HTERT RPE-1 (cell line): ENCODE data around the gene LPAR5.

Source experiments
- in situ Hi-C: fragments of 300-500 bp; cut with MboI; formaldehyde crosslinking; loops from 4 replicates; pipeline ENCODE4 v1.14.3; 2020; ENCODE audit warnings: low sequenced_read_pairs

The LPAR5 gene

GRCh38 chr12:6635856-6636531, at the start of gene LPAR5:
LPAR5 (minus strand) TSS chr12:6635959; CDS start chr12:6621248, 14,711 bp downstream.
- in situ Hi-C loops = no loop called here

DNA sequence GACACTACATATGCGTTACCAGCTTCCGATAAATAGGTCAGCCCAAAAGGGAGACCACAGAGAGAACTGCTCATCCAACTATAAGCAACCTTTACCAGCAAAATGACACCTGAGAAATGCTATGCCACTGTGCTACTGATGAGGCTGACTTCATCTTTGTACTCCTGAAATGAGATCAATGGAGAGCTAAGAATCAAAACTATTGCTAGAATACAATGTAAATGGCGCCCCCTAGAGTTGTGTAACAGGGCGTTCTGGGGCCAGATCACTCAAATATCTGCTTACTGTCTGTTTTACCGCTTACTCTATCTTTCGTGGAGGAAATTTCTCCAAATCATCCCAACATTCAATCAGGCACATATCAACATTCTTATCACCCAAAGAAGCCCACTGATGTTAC, 48.9 kb upstream of the LPAR5 start:
- in situ Hi-C loops = no loop called here

GRCh38 chr12:6676962-6677361, 41.2 kb upstream of the LPAR5 start:
- in situ Hi-C loops = no loop called here

- in situ Hi-C loops = no loop called here
Measured at GRCh38 chr12:6672143-6672542, 36.4 kb upstream of the LPAR5 start.

DNA sequence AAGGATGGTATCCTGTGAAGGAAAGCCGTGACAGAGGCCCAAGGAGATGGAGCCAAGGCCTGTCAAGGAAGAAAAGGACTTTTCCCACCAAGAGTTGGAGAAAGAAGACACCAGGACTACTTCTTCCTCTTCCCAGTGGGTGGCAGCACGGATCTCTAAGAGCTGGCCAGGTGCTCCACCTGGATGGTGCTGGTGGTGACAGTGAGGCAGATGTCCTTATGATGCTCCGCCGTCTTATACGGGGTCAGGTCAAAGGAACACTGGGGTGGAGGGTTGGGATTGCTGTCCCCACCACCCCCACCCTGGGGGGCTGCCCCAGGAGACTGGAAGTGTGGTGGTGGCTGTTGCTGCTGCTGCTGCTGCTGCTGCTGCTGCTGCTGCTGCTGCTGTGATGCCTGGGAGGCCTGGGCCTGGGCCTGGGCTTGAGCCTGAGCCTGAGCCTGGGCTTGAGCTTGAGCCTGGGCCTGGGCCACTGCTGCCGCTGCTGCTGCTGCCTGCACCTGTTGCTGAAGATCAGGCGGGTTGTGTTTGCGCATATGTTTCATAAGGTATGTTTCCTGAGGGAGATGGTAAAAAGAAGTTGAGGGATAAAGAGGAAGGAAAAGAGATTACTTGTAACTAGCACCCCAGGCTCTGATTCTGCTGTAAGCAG, 31.9 kb upstream of the LPAR5 start:
- in situ Hi-C loops = no loop called here

GRCh38 chr12:6666211-6666610, 30.5 kb upstream of the LPAR5 start:
- in situ Hi-C loops = no loop called here

DNA sequence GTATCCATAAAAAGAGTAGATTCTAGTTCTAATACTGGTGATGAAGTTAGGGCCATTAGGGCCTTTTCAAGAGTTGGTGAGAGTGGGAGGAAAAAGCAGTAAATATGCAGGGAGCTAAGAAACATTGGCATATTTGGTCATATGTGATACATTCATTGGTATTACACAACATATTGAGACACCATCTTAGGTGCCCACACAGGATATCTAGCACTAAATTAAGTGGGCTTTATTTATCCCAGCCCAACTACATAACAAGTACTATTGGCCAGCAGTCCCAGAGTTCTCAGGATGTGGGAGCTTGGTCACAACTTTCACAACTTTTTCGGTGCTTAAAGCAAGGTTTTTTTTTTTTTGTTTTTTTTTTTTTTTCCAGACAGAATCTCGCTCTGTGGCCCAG, 29.1 kb upstream of the LPAR5 start:
- in situ Hi-C loops = no loop called here

GRCh38 chr12:6662906-6663742, 27.4 kb upstream of the LPAR5 start, which contains the start of gene ING4:
ING4 (minus strand) TSS chr12:6663119; CDS start chr12:6663101, 18 bp downstream.
- in situ Hi-C loops = no loop called here

- in situ Hi-C loops = no loop called here
Measured at GRCh38 chr12:6662602-6662905, 26.8 kb upstream of the LPAR5 start.

GRCh38 chr12:6653987-6654386, 18.2 kb upstream of the LPAR5 start:
- in situ Hi-C loops = no loop called here

GRCh38 chr12:6653342-6653741, 17.6 kb upstream of the LPAR5 start:
- in situ Hi-C loops = no loop called here

GRCh38 chr12:6652391-6652790, 16.6 kb upstream of the LPAR5 start:
- in situ Hi-C loops = no loop called here

DNA sequence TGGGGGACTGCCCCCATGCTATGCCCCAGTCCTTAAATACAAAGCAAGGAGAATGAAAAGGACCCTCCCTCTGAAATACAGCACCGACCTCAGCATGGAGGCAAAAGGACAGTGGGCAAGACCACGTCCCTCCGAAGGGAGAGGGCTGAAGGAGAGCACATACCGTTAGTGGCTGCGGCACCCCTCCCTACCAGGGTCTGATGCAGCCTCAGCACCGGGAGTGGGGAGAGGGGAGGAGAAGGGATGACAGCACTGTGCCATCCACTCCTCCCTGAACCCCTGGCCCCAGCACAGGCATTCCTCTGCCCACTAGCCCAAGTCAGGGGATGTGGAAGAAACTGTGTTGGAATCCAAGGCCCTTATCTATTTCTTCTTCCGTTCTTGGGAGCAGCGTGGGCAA, 15.1 kb upstream of the LPAR5 start:
- in situ Hi-C loops = no loop called here

DNA sequence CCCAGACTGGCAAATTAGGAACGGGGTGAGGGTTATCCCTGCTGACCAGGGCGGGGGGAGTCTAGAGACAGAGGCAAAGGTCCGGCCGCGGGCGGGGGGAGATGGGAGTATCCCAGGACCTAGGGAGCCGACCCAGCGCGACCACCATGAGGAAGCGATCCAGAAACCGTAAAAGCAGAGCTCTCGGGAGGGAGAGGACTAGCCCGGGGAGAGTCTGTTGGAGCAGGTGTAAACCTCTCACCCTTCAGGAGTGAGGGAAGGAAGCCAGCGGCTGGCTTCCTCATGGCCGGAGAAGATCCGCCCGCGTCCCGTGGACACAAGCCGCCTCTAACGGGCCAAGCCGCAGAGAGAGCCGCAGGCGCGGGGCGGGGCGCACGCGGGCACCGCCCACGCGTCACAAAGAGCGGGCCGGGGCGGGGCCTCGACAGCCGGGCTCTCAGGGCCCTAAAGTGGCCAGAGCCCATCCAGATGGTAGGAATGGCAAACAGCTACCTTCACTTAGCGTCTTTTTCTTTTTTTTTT, 11.4 kb upstream of the LPAR5 start, which contains the start of gene ACRBP:
ACRBP (minus strand) TSS at position 350 of the 522 bp plus-strand sequence; CDS start at position 284, 66 bp downstream.
- in situ Hi-C loops = no loop called here

GRCh38 chr12:6646276-6647082, 10.7 kb upstream of the LPAR5 start:
- in situ Hi-C loops = no loop called here

- in situ Hi-C loops = no loop called here
Measured at GRCh38 chr12:6644903-6645302, 9.1 kb upstream of the LPAR5 start.

DNA sequence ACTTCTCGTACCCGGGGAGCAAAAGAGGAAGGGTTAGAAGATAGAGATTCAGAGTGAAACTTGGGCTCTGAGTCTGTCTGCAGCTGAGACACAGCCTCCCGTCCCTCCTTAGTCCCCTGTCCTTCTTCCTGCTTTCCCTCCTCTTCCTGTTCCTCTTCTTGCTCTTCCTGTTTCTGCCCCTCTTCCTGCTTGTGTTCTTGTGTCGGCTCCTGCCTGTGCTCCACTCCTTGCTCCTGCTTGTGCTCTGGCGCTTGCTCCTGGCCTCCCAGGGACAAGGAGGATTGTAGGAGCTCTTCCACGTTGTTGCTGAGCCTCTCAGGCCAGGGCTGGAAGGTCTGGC, 8.5 kb upstream of the LPAR5 start:
- in situ Hi-C loops = no loop called here

- in situ Hi-C loops = no loop called here
Measured at GRCh38 chr12:6643569-6644256, 8.0 kb upstream of the LPAR5 start.

- in situ Hi-C loops = no loop called here
Measured at GRCh38 chr12:6641131-6641530, 5.4 kb upstream of the LPAR5 start.

- in situ Hi-C loops = no loop called here
Measured at GRCh38 chr12:6640497-6640896, 4.7 kb upstream of the LPAR5 start.
